Stimulated activated memory B cell treated with anti-CD40 and anti-IgM and Interleukin-4, amounts not matched to agents 10 μg/mL and 1 μg/mL and 100 μg/mL, for 72 hours (primary cell): ENCODE measurements around the gene PDLIM5.
"Not testable (repeated sequence)": the region's sequence is repeated elsewhere in the genome, so short reads cannot be mapped to it uniquely, and the experiment has no call there.

Experiments
- ATAC-seq: fragments of 150-1000 bp; cut with Tn5 transposase; 2 replicates; pipeline ENCODE4 v1.10.0; 2021
- H3K27ac Mint-ChIP-seq: one replicate; pipeline ENCODE4 v1.8.0; 2022; ENCODE audit warnings: mild to moderate bottlenecking, mixed read lengths
- H3K27me3 Mint-ChIP-seq: one replicate; pipeline ENCODE4 v1.8.0; 2022; ENCODE audit warnings: mixed read lengths
- H3K36me3 Mint-ChIP-seq: one replicate; pipeline ENCODE4 v1.8.0; 2022; ENCODE audit warnings: mixed read lengths
- H3K4me1 Mint-ChIP-seq: one replicate; pipeline ENCODE4 v1.8.0; 2022; ENCODE audit warnings: mixed read lengths
- H3K4me3 Mint-ChIP-seq: one replicate; pipeline ENCODE4 v1.8.0; 2022; ENCODE audit warnings: mild to moderate bottlenecking, moderate library complexity, mixed read lengths
- H3K9me3 Mint-ChIP-seq: one replicate; pipeline ENCODE4 v1.8.0; 2022; ENCODE audit warnings: mixed read lengths

PDLIM5 gene, protein sequence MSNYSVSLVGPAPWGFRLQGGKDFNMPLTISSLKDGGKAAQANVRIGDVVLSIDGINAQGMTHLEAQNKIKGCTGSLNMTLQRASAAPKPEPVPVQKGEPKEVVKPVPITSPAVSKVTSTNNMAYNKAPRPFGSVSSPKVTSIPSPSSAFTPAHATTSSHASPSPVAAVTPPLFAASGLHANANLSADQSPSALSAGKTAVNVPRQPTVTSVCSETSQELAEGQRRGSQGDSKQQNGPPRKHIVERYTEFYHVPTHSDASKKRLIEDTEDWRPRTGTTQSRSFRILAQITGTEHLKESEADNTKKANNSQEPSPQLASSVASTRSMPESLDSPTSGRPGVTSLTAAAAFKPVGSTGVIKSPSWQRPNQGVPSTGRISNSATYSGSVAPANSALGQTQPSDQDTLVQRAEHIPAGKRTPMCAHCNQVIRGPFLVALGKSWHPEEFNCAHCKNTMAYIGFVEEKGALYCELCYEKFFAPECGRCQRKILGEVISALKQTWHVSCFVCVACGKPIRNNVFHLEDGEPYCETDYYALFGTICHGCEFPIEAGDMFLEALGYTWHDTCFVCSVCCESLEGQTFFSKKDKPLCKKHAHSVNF

DNA sequence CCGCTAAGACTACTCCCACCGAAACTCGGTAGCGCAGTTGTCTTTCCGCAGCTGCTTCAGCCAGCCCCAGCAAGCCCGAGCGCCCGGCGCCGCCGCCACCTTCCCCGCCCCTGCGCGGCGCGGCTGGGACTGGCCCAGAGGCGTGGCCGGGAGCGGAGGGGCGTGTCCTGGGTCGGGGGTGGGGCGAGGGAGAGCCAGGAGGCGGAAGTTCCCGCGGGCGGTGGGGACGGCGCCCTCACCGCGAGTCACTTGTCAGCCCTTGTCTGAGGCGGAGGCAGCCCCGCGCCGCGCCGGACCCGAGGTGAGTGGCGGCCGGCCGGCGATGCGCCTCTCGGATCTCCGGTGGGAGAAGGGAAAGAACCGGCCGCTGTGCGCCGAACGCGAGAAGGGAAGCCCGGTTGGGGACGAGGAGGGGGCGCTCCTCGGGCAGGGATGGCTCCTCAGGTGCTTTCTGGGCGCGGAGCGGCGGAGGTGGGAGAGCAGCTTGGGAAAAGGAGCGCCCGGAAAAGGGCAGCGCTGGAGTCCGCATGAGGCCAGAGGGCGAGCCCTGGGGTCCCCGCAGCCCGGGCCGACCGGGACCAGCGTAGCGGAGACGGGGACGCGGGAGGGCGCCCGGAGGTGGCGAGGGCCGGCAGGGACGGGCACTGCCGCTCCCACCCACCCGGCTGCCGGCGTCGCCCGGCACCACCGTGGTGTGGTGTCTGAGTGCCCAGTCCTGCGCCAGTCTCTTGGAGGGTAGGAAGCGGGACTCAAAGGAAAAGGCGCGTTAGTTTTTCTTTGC, at the start of gene PDLIM5:
Gene PDLIM5, plus strand, starts transcription at position 248 of the 781 bp plus-strand sequence. CDS start 3,347 bp downstream, outside the sequence.
- Mint-ChIP-seq H3K9me3 (no peaks in the 10 kb centered on the region), H3K27me3 (peaks cover 3% of the 10 kb centered on the region), H3K36me3 (no peaks in the 10 kb centered on the region), H3K27ac (peak within 1 kb of the TSS; percentile 87), H3K4me1 (peaks cover 20% of the 10 kb centered on the region), H3K4me3 (peak within 1 kb of the TSS; percentile 84)
- ATAC-seq: peak; percentile 99

DNA sequence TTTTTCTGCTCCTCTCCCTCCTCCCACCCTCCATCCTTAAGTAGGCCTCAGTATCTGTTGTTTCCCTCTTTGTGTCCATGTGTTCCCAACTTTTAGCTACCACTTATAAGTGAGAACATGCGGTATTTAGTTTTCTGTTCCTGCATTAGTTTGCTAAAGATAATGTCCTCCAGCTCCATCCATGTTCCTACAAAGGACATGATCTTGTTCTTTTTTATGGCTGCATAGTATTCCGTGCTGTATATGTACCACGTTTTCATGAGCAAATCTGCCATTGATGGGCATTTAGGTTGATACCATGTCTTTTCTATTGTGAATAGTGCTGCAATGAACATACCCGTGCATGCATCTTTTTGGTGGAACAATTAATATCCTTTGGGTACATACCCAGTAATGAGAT, 49.3 kb upstream of the PDLIM5 start:
- not testable (repeated sequence) for ATAC-seq, H3K4me1 Mint-ChIP-seq, H3K4me3 Mint-ChIP-seq, H3K27me3 Mint-ChIP-seq, H3K9me3 Mint-ChIP-seq, H3K27ac Mint-ChIP-seq, H3K36me3 Mint-ChIP-seq

DNA sequence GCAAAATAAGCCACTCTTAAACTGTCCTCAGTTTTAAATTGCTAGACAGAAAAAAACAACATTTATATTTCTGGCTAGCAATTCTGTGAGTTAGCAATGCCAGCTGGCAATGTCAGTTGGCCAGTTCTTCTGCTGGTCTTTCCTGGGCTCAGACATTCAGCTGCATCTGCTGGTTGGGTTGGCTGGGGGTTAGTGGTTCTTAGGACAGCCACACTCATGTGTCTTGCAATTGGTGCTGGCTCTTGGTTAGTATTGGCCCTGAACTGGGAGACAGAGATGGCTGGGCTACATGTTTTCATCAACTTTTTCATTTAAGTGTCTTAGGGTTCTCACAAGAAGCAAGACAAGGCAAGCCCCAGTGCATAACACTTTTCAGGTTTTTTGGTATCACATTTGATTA, 48.0 kb upstream of the PDLIM5 start:
- Mint-ChIP-seq H3K9me3 (peaks cover 3% of the 10 kb centered on the region), H3K4me3 (no peak overlapping the region), H3K36me3 (no peaks in the 10 kb centered on the region), H3K4me1 (no peaks in the 10 kb centered on the region), H3K27ac (no peak overlapping the region), H3K27me3 (no peaks in the 10 kb centered on the region)
- no peak for ATAC-seq

DNA sequence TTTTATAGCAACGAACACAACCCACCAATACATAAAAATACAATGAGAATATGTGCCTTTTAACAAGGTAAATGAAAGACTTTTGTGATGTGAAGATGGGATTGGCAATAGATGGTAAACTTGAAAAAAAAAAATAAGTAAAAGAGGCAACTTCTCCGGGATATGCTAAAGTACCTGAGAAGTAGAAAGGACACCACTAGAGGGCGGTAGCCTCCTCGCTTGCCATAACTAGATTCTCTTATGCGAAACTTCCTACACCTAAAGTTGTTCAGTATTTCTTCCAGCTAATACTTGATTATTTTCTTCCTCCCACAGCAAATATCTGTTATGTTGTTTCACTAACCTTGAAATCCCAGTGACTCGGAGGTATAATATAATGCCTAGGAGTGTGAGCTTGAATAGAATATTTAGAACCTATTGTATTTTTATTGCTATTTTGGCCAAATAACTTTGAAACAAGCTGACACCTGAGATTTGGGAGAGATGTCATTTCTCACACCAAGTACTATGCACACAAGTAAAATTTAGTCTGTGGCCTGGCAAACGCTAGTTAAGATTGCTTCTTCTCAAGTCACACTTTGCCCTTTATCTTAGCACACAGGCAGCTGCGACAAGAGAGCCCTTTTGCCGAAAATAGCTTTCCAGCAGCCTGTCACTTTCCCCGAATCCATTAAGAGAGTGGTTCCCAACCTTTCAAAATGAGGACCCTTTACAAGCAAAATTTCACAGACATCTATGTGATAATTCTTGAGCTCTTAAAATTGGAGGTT, 44.9 kb upstream of the PDLIM5 start:
- Mint-ChIP-seq H3K36me3 (no peaks in the 10 kb centered on the region), H3K27ac (no peak overlapping the region), H3K4me3 (no peak overlapping the region), H3K4me1 (no peaks in the 10 kb centered on the region), H3K9me3 (peaks cover 3% of the 10 kb centered on the region), H3K27me3 (peaks cover 9% of the 10 kb centered on the region)
- no peak for ATAC-seq

DNA sequence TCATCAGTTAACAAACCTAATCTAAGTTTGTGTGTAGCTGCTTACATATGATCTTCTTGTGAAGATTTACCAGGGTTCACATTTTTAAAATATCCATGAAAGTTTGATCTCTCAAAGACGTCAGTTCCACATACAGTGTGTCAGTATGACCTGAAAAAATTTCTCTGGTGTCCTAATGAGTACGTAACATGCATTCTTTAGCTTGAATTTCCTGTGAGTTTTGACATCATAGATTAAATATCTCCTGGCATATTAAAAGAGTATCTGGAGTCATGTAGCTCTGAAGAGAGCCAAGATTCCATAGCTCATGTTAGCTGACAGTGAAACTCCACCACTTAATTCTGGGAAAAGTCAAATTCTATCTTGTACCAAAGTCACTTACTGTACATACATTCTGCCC, 43.9 kb upstream of the PDLIM5 start:
- no peaks in the 10 kb centered on the region for H3K36me3 Mint-ChIP-seq
- no peak overlapping the region for H3K4me3 Mint-ChIP-seq
- H3K27ac Mint-ChIP-seq: no peak overlapping the region
- H3K27me3 Mint-ChIP-seq: peaks cover 14% of the 10 kb centered on the region
- no peaks in the 10 kb centered on the region for H3K4me1 Mint-ChIP-seq
- no peaks in the 10 kb centered on the region for H3K9me3 Mint-ChIP-seq
- ATAC-seq: no peak

DNA sequence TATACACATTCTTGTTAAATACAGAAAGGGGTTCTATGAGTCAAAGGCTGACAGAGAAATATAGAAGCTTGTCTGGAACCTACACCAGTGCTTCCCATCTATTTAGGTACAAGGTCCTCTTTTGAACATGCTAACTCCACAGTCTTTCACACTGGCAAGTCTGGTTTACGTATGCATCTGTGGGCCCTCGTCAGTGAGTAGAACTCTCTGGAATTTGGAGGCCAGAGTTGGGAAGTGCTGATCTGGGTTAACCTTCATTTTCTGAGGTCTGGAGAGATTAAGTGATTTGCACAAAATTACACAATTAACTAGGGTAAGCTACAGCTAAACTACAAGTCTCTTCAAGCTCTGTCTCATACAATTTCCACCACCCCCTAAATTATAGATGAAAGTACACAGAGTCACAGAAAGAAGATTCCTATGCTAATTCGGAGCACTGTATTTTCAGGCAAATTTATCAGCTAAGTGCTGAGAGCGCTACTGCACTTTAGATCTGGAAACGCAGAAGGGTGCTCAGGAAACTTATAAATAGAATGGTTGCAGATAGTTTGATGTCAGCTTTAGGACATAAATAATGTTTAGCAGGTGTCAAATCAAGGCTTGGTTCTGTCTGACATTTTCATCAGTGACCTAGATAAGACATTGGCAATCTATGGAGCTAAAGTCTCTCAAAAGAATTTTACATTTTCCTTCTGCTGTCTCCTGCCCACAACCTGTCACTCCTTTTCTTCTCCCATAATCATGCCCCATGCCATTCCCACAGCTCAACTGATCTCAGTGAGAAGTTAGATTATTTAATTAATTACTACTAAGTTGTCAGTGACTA, 43.0 kb upstream of the PDLIM5 start:
- Mint-ChIP-seq H3K36me3 (no peaks in the 10 kb centered on the region), H3K27me3 (peaks cover 18% of the 10 kb centered on the region), H3K4me1 (no peaks in the 10 kb centered on the region), H3K27ac (no peak overlapping the region), H3K9me3 (no peaks in the 10 kb centered on the region), H3K4me3 (no peak overlapping the region)
- ATAC-seq: no peak

DNA sequence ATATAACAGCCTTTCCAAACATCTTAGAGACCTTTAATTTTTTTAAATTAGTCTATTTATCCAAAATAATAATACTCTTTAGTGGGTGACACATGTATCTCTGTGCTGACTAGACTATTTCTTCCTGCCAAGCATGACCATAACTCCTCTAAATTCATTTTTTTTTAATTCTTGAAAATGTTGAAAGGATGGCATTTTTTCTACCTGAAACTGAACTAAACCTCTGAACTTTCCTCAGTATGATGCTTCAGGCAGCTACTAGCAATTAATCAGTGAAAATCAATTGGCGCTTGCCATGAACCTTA, 42.4 kb upstream of the PDLIM5 start:
- ATAC-seq: no peak
- peaks cover 23% of the 10 kb centered on the region for H3K27me3 Mint-ChIP-seq
- H3K4me3 Mint-ChIP-seq: no peak overlapping the region
- H3K36me3 Mint-ChIP-seq: no peaks in the 10 kb centered on the region
- H3K27ac Mint-ChIP-seq: no peak overlapping the region
- H3K9me3 Mint-ChIP-seq: no peaks in the 10 kb centered on the region
- H3K4me1 Mint-ChIP-seq: no peaks in the 10 kb centered on the region

DNA sequence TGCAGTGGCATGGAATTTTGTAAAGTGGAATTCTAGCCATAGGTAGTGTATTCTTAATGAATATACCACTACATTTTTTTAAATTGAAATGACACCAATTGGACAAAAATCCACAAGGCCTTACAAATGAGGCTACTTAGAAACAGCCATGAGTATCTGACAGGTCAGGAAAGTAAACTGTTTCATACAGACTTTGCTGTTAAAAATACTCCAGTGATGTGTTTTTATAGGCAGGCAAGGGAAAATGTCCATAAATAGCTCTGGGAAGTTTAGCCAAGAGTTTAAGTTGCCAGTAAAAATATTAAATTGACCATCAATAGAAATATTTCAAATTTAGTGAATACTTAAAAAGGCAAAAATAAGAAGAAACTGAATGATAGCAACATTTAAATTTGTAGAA, 41.8 kb upstream of the PDLIM5 start:
- H3K4me1 Mint-ChIP-seq: no peaks in the 10 kb centered on the region
- no peak for ATAC-seq
- peaks cover 1% of the 10 kb centered on the region for H3K9me3 Mint-ChIP-seq
- no peak overlapping the region for H3K27ac Mint-ChIP-seq
- no peaks in the 10 kb centered on the region for H3K36me3 Mint-ChIP-seq
- peaks cover 30% of the 10 kb centered on the region for H3K27me3 Mint-ChIP-seq
- no peak overlapping the region for H3K4me3 Mint-ChIP-seq

DNA sequence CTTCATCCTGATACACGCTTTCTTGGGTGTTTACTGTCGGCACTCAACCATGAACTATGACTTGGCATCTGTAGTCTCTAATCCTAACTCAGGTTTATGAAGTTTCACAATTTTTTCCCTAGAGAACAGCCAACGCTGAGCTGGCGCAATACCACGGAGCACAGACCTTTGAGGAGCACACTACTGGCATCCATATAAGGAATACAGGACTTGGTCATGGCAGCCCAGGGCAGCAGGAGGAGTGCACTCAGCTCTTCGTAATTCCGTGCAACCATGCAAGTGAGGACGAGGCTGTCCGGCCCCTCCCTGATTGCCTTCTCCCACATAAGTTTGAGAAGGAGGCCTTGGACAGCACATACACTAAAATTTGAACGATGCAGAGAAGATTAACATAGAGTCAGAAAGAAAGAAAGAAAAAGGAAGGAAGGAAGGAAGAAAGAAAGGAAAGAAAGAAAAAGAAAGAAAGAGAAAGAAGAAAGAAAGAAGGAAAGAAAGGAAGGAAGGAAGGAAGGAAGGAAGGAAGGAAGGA, 41.0 kb upstream of the PDLIM5 start:
- no peaks in the 10 kb centered on the region for H3K4me1 Mint-ChIP-seq
- H3K27ac Mint-ChIP-seq: no peak overlapping the region
- no peak overlapping the region for H3K4me3 Mint-ChIP-seq
- no peaks in the 10 kb centered on the region for H3K36me3 Mint-ChIP-seq
- ATAC-seq: no peak
- peaks cover 38% of the 10 kb centered on the region for H3K27me3 Mint-ChIP-seq
- H3K9me3 Mint-ChIP-seq: peaks cover 3% of the 10 kb centered on the region

DNA sequence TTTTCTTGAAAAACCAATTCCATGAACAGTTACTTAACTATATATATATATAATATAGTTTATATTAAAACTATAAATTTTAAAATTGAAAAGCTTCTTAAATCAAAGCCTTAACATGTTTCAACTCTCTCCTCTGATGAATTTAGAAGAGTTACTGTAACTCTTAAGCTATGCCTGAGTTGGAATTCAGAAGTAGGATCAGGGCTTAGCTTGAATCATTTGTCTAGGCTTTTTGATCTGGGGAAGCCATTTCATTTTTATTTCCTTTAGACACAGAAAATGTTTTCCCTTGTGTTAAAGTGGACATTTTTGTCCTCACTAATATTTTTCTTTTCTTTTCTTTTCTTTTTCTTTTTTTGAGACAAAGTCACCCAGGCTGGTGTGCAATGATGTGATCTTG, 40.4 kb upstream of the PDLIM5 start:
- no peak overlapping the region for H3K4me3 Mint-ChIP-seq
- no peaks in the 10 kb centered on the region for H3K4me1 Mint-ChIP-seq
- H3K36me3 Mint-ChIP-seq: no peaks in the 10 kb centered on the region
- no peak for ATAC-seq
- peaks cover 3% of the 10 kb centered on the region for H3K9me3 Mint-ChIP-seq
- peaks cover 43% of the 10 kb centered on the region for H3K27me3 Mint-ChIP-seq
- no peak overlapping the region for H3K27ac Mint-ChIP-seq

DNA sequence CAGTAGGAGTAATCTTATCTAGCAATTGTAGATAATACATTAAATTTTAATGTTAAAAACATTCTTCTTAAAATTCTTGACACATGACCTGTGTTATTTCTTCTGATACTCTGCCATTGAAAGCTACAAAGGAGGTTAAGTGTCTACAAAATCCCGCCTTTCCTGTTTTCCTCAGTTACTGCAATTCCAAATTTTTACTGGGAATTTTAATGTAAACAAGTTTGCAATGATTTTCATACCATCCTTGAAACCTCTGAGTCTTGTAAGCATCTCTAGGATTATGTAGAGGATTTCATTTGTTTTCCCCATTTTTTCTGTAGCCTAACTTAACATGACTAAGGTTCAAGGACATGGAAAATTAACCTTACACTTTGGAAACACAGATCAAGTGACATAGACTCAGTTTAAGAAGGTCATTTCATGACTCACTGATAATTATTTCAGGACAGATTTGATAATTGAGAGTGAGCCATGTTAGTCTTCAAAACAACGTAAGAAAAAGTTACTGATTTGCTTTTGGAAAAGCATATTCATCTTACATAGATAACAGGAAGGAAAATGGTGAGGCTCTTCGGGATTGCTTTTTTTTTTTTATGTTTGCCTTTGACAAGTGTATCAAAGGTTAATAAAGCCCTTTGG, 39.6 kb upstream of the PDLIM5 start:
- Mint-ChIP-seq H3K36me3 (no peaks in the 10 kb centered on the region), H3K4me1 (no peaks in the 10 kb centered on the region), H3K4me3 (no peak overlapping the region), H3K9me3 (peaks cover 3% of the 10 kb centered on the region), H3K27me3 (peaks cover 49% of the 10 kb centered on the region), H3K27ac (no peak overlapping the region)
- ATAC-seq: no peak

DNA sequence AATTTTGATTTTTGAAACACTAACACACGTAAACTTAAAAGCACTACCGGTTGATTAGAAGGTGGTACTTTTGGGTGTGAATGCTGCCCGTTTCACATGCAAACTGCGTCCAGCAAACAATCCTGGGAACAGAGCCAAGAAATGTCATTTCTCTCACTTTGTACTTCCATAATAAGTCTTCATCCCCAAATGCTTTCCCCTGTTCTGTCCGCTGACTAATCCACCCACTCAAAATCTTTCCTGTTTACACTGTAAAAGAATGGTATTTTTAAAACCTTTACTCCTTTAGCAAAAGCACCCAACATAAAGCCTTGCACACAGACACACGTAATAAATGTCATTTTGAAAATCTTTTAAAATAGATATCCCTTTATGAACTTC, 39.1 kb upstream of the PDLIM5 start:
- H3K36me3 Mint-ChIP-seq: no peaks in the 10 kb centered on the region
- no peaks in the 10 kb centered on the region for H3K4me1 Mint-ChIP-seq
- ATAC-seq: no peak
- H3K27me3 Mint-ChIP-seq: peaks cover 49% of the 10 kb centered on the region
- H3K4me3 Mint-ChIP-seq: no peak overlapping the region
- peaks cover 3% of the 10 kb centered on the region for H3K9me3 Mint-ChIP-seq
- H3K27ac Mint-ChIP-seq: no peak overlapping the region

DNA sequence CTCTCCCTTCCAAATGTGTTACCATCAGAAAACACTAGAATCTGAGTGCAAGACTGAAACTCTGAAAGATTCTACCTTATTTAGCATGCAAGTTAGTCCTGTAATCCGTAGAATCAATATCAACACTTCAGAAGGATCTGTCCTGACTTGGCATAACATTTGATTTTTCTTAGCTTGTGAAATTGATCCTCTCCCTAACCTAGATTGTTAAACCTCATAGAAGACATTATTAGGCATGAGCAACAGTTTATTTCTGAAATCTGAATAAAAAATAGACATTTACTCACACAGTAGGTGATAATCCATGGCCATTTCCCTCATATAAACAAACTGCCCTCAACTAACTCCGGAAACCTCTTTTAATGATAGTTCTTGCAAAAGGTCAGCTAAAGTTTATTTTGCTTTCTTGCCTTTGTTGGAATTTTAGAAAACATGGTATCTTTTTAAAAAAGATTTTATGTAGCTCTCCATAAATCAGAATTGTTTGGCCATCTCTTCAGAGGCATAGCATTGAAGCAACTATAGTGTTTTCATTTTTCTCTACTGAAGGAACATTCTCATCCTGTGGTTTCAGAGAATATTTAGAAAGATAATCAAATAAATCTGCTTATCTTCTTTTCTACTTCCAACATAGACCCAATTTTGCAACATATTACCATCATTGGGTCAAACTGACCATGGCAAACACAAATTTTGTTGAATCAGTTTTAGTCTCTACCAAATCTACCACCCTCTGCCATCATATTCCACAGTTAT, 38.5 kb upstream of the PDLIM5 start:
- Mint-ChIP-seq H3K4me1 (no peaks in the 10 kb centered on the region), H3K27me3 (peaks cover 49% of the 10 kb centered on the region), H3K36me3 (no peaks in the 10 kb centered on the region), H3K4me3 (no peak overlapping the region), H3K27ac (no peak overlapping the region), H3K9me3 (peaks cover 3% of the 10 kb centered on the region)
- ATAC-seq: no peak
